Tibial nerve (tissue), 3 donors: ENCODE measurements around the gene ATXN7L1.

Experiments used
- POLR2A ChIP-seq, 2 donors: fragments of 450-650 bp; IDR thresholded peaks; one replicate each; pipeline ENCODE4 v1.6.1; 2017; ENCODE audit warnings: antibody characterized with exemption in 2 of 2, mild to moderate bottlenecking in 2 of 2, moderate library complexity in 2 of 2
- TF ChIP-seq, protein P1 (sequence below), 5 experiments: fragments of 200-600 bp in 3 of 5; fragments of 450-650 bp in 2 of 5; sonication (generic) in 3 of 5; IDR thresholded peaks; one replicate each; pipeline ENCODE4 v1.5.1; 2016 to 2019; ENCODE audit warnings: antibody characterized with exemption in 5 of 5, mild to moderate bottlenecking in 3 of 5, moderate library complexity in 2 of 5

GRCh38 chr7:105862770-105863169 is 13.6 kb downstream of the ATXN7L1 start:
- TF ChIP-seq, protein P1, sequence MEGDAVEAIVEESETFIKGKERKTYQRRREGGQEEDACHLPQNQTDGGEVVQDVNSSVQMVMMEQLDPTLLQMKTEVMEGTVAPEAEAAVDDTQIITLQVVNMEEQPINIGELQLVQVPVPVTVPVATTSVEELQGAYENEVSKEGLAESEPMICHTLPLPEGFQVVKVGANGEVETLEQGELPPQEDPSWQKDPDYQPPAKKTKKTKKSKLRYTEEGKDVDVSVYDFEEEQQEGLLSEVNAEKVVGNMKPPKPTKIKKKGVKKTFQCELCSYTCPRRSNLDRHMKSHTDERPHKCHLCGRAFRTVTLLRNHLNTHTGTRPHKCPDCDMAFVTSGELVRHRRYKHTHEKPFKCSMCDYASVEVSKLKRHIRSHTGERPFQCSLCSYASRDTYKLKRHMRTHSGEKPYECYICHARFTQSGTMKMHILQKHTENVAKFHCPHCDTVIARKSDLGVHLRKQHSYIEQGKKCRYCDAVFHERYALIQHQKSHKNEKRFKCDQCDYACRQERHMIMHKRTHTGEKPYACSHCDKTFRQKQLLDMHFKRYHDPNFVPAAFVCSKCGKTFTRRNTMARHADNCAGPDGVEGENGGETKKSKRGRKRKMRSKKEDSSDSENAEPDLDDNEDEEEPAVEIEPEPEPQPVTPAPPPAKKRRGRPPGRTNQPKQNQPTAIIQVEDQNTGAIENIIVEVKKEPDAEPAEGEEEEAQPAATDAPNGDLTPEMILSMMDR (IDR thresholded peaks at IDR 0.05) = no peak
- TF ChIP-seq POLR2A (IDR thresholded peaks at IDR 0.05) = no peak
